Ectodermal cell (in vitro differentiated cells): ENCODE results near the gene THAP8.
A peak's percentile ranks its signal among the peaks of the same experiment; 100 is the strongest.

ENCODE experiments used
- H3K27ac ChIP-seq: 2 replicates; pipeline ENCODE4 v1.7.0; 2013; ENCODE audit warnings: mild to moderate bottlenecking, low read depth, low read length; ENCODE audit not compliant: insufficient read depth, poor library complexity, severe bottlenecking
- H3K27me3 ChIP-seq: 2 replicates; pipeline ENCODE4 v1.7.0; 2013; ENCODE audit warnings: mild to moderate bottlenecking, low read length; ENCODE audit not compliant: insufficient read depth, control insufficient read depth, poor library complexity, severe bottlenecking
- H3K36me3 ChIP-seq: one replicate; pipeline ENCODE4 v1.7.0; 2013; ENCODE audit warnings: low read length; ENCODE audit not compliant: control insufficient read depth, insufficient read depth
- H3K4me1 ChIP-seq: one replicate; pipeline ENCODE4 v1.7.0; 2013; ENCODE audit warnings: low read length; ENCODE audit not compliant: control insufficient read depth, insufficient read depth
- H3K4me3 ChIP-seq: 2 replicates; pipeline ENCODE4 v1.7.0; 2013; ENCODE audit warnings: low read depth, low read length, control low read depth; ENCODE audit not compliant: insufficient read depth
- H3K9me3 ChIP-seq: 2 replicates; pipeline ENCODE4 v1.7.0; 2013; ENCODE audit warnings: mild to moderate bottlenecking, low read length, moderate library complexity; ENCODE audit not compliant: control insufficient read depth
- WGBS, 2 experiments: methylation state at CpG; one replicate each; pipeline ENCODE4 v1.1.7; 2013; ENCODE audit warnings: missing lambda C conversion rate in 2 of 2; 5-methylcytosine and 5-hydroxymethylcytosine counted together

Gene THAP8

GRCh38 chr19:36030264-36031148 is 23.6 kb downstream of the THAP8 start:
- H3K36me3 ChIP-seq: peaks cover 19% of the 10 kb centered on the region
- no peaks in the 10 kb centered on the region for H3K4me1 ChIP-seq
- 89 to 95% methylated on average over 7 to 8 of the region's 8 CpGs for WGBS, 2 experiments
- no peak overlapping the region for H3K27ac ChIP-seq
- H3K27me3 ChIP-seq: no peaks in the 10 kb centered on the region
- H3K9me3 ChIP-seq: no peaks in the 10 kb centered on the region
- H3K4me3 ChIP-seq: no peak overlapping the region

- Histone ChIP-seq H3K4me3 (no peak overlapping the region), H3K36me3 (peaks cover 30% of the 10 kb centered on the region), H3K27ac (no peak overlapping the region), H3K27me3 (no peaks in the 10 kb centered on the region), H3K9me3 (no peaks in the 10 kb centered on the region), H3K4me1 (no peaks in the 10 kb centered on the region)
- 92 to 95% methylated on average over 8 to 10 of the region's 10 CpGs for WGBS, 2 experiments
Measured at GRCh38 chr19:36028313-36029041, 25.6 kb downstream of the THAP8 start.

- Histone ChIP-seq H3K4me3 (no peak overlapping the region), H3K27ac (no peak overlapping the region), H3K27me3 (no peaks in the 10 kb centered on the region), H3K9me3 (no peaks in the 10 kb centered on the region), H3K4me1 (no peaks in the 10 kb centered on the region), H3K36me3 (peaks cover 32% of the 10 kb centered on the region)
- WGBS, 2 experiments: 92 to 96% methylated on average over 6 of the region's 6 CpGs
Measured at GRCh38 chr19:36027696-36028095, 26.4 kb downstream of the THAP8 start.

DNA sequence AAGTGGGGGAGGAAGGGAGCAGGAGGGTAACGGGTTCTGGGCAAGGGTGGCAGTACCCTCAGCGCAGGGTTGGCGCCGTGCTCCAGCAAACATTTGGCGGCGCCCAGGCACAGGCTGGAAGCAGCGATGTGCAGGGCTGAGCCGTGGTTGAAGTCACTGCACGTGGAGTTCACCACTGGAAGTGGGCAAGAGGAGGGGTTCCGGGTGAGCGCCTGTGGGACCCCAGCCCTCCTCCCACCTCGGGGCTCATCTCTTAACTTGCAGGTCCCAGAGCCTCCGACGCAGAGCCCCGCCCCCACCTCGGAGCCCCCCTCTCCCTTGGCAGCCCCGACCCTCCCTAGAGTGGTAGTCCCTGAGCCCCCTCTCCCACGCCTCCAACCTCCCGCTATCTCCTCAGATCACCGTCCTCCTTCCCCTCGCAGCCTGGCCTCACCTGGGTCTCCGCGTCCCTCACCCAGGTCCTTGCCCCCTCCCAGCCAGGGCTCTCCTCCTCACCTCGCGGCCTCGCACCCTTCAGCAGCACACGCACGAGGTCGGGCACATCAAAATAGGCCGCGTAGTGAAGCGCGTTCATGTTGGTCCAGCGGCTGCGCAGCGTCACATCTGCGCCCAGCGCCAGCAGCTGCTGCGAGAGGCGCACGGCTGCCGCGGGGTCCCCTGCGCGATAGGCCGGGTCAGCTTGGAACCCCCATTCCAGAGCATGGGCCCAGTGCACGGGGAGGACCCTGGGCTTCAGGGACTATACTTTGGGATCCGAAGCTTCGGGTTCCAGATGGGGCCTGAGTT is 27.8 kb downstream of the THAP8 start:
- Histone ChIP-seq H3K27me3 (no peaks in the 10 kb centered on the region), H3K27ac (no peak overlapping the region), H3K4me1 (no peaks in the 10 kb centered on the region), H3K36me3 (peaks cover 32% of the 10 kb centered on the region), H3K4me3 (no peak overlapping the region), H3K9me3 (no peaks in the 10 kb centered on the region)
- 94% methylated on average over 49 of the region's 49 CpGs for WGBS, 2 experiments

GRCh38 chr19:36025541-36025940 is 28.5 kb downstream of the THAP8 start:
- Histone ChIP-seq H3K27ac (no peak overlapping the region), H3K9me3 (no peaks in the 10 kb centered on the region), H3K36me3 (peaks cover 32% of the 10 kb centered on the region), H3K27me3 (no peaks in the 10 kb centered on the region), H3K4me1 (no peaks in the 10 kb centered on the region), H3K4me3 (no peak overlapping the region)
- WGBS, 2 experiments: 87 to 100% methylated on average over 1 of the region's 1 CpG

- no peaks in the 10 kb centered on the region for H3K9me3 ChIP-seq
- no peaks in the 10 kb centered on the region for H3K4me1 ChIP-seq
- 94% methylated on average over 5 of the region's 5 CpGs for WGBS, 2 experiments
- H3K4me3 ChIP-seq: no peak overlapping the region
- no peaks in the 10 kb centered on the region for H3K27me3 ChIP-seq
- H3K36me3 ChIP-seq: peaks cover 40% of the 10 kb centered on the region
- H3K27ac ChIP-seq: no peak overlapping the region
Measured at GRCh38 chr19:36023432-36023831, 30.7 kb downstream of the THAP8 start.

- Histone ChIP-seq H3K27ac (no peak overlapping the region), H3K36me3 (peaks cover 25% of the 10 kb centered on the region), H3K27me3 (no peaks in the 10 kb centered on the region), H3K4me3 (no peak overlapping the region), H3K4me1 (no peaks in the 10 kb centered on the region), H3K9me3 (no peaks in the 10 kb centered on the region)
- 92 to 96% methylated on average over 22 of the region's 22 CpGs for WGBS, 2 experiments
Measured at GRCh38 chr19:36019061-36019670, 34.9 kb downstream of the THAP8 start.

DNA sequence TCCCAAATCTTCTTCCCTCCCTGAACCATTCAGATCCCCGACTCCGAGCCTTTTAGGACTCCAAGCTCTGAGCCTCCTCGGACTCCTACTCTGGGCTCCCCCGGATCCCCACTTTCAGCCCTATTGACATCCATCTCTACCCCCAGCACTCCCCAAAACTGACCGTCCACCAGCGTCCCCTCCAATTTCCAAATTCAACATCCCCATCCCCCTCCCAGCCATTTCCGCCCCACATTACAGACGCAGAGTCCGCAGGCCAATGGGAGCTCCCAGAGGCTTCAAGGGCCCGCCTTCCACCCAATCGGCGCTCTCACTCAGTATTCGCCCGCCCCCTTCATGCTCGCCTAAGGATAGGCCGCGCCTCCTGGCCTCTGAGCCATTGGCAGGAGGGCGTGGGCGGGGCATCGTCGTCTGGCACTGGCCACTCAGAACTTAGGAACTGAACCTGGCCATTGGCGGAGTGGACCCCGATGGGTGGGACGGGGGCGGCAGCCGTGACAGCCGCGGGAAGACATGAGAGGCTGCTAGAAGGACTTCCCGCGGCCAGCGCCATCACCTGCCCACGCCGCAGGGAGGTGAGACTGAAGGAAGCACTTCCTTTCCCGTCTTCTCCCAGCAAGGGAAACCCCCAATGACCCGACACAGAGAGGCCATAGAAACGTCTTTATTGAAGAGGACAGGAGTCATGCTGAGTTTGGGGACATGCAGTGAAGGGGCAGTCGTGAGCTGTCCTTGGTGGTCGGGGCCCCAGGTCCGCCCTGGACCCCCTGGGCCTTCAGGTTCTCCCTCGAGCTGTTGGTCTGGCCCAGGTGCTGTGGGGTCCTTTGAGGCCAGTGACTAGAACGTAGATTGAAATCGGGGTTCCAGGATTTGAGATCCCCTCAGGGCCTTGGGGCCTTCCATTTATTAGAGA is 39.8 kb downstream of the THAP8 start, which contains the start of gene ALKBH6:
Gene ALKBH6 (minus strand): TSS at position 202 of the 913 bp plus-strand sequence. CDS start 816 bp downstream, outside the sequence.
- Histone ChIP-seq H3K4me1 (peaks cover 6% of the 10 kb centered on the region), H3K27ac (no peak within 1 kb of the TSS), H3K4me3 (peak within 1 kb of the TSS; percentile 60), H3K36me3 (peaks cover 15% of the 10 kb centered on the region), H3K27me3 (no peaks in the 10 kb centered on the region), H3K9me3 (no peaks in the 10 kb centered on the region)
- WGBS, 2 experiments: 2 to 3% methylated on average over 42 of the region's 42 CpGs
